Transverse colon (tissue), 4 donors: Measurements from ENCODE around the gene SCYL2.
"Not testable (repeated sequence)": the region's sequence is repeated elsewhere in the genome, so short reads cannot be mapped to it uniquely, and the experiment has no call there.

Experiments
- CTCF ChIP-seq, 5 experiments: fragments of 200-600 bp in 3 of 5; fragments of 450-650 bp in 2 of 5; sonication (generic) in 3 of 5; IDR thresholded peaks; 1 replicate in 2 of 5; 2 replicates in 3 of 5; pipeline ENCODE4 v1.5.1; 2016 to 2017; ENCODE audit warnings: antibody characterized with exemption in 5 of 5, inconsistent platforms in 3 of 5, mild to moderate bottlenecking in 2 of 5, moderate library complexity in 1 of 5
- POLR2A ChIP-seq: fragments of 450-650 bp; IDR thresholded peaks from one replicate; pipeline ENCODE4 v1.6.1; 2016; ENCODE audit warnings: antibody characterized with exemption, mild to moderate bottlenecking, moderate library complexity
- POLR2AphosphoS5 ChIP-seq, 3 donors: sonication (generic); formaldehyde crosslinking; IDR thresholded peaks; one replicate each; pipeline ENCODE4 v1.6.1; 2016; ENCODE audit warnings: antibody characterized with exemption in 3 of 3

- TF ChIP-seq CTCF (IDR thresholded peaks at IDR 0.05); POLR2AphosphoS5 (IDR thresholded peaks at IDR 0.05); POLR2A: not testable (repeated sequence)
Observed at GRCh38 chr12:100265107-100265506, 1.9 kb upstream of the SCYL2 start.
